Heart left ventricle (tissue), 16 donors: ENCODE results near the gene VEGFB. TPM values are rescaled to one million over a fixed set of nuclear protein-coding genes. Genes with fewer than 3 reads are reported as not detected.

ENCODE experiments used
- ATAC-seq, 4 donors: fragments of 200-7000 bp; cut with Tn5 transposase; one replicate each; pipeline ENCODE4 v1.9.1; 2020 to 2022; ENCODE audit warnings: moderate library complexity in 4 of 4, mild to moderate bottlenecking in 3 of 4, moderate number of reproducible peaks in 1 of 4
- DNase-seq, 5 donors: peaks; one replicate each; pipeline ENCODE4 v3.0.0-alpha.2; 2020
- H3K27ac ChIP-seq, 12 donors: fragments of 200-600 bp; sonication (generic) in 4 of 12; one replicate each; pipeline versions ENCODE4 v1.5.0 to v1.8.0; 2016 to 2022; ENCODE audit warnings: mild to moderate bottlenecking in 2 of 12
- H3K27me3 ChIP-seq, 9 donors: fragments of 200-600 bp; sonication (generic) in 2 of 9; one replicate each; pipeline versions ENCODE4 v1.5.1 to v1.8.0; 2016 to 2022; ENCODE audit warnings: mild to moderate bottlenecking in 3 of 9
- H3K36me3 ChIP-seq, 9 donors: fragments of 200-600 bp; sonication (generic) in 2 of 9; one replicate each; pipeline versions ENCODE4 v1.5.0 to v1.8.0; 2018 to 2022; ENCODE audit warnings: mild to moderate bottlenecking in 2 of 9
- H3K4me1 ChIP-seq, 12 donors: fragments of 200-600 bp; sonication (generic) in 4 of 12; one replicate each; pipeline versions ENCODE4 v1.5.0 to v1.8.0; 2016 to 2022; ENCODE audit warnings: mild to moderate bottlenecking in 3 of 12
- H3K4me3 ChIP-seq, 12 donors: fragments of 200-600 bp; sonication (generic) in 4 of 12; one replicate each; pipeline versions ENCODE4 v1.5.0 to v1.8.0; 2017 to 2022; ENCODE audit warnings: mild to moderate bottlenecking in 9 of 12, moderate library complexity in 4 of 12
- H3K9me3 ChIP-seq, 12 donors: fragments of 200-600 bp; sonication (generic) in 4 of 12; one replicate each; pipeline versions ENCODE4 v1.5.0 to v1.8.0; 2016 to 2022; ENCODE audit warnings: mild to moderate bottlenecking in 1 of 12
- POLR2A ChIP-seq, 2 donors: fragments of 450-650 bp; IDR thresholded peaks; one replicate each; pipeline ENCODE4 v1.6.1; 2017; ENCODE audit warnings: antibody characterized with exemption in 2 of 2, mild to moderate bottlenecking in 2 of 2, moderate library complexity in 2 of 2
- WGBS, 4 donors: extraction: QIAGEN DNeasy Blood & Tissue Kit in 2 of 4; methylation state at CpG; one replicate each; pipeline versions ENCODE4 v1.1.5 to v1.1.7; 2013 to 2018; 5-methylcytosine and 5-hydroxymethylcytosine counted together
- intact Hi-C, 10 donors: fragments of 100-400 bp; cut with DNase I; formaldehyde crosslinking; loops; one replicate each; pipeline versions ENCODE4 v1.11.1 to v1.14.2; 2022
- polyA plus RNA-seq, 2 donors: library from polyadenylated mRNA; stranded (reverse); fragments of 200-250 nt; gene quantifications; one replicate each; pipeline ENCODE4 v1.2.3, GENCODE V29; 2013
- total RNA-seq, 9 donors: library from RNA; depleted of rRNA in 2 of 9; stranded (reverse); fragments of >200 nt in 2 of 9; fragmentation: NEBNext Ultra II Directional in 3 of 9; extraction: Animal tissue kit (Norgen Biotek cat#: 25700) in 3 of 9; gene quantifications; one replicate each; pipeline versions ENCODE4 v1.1.0 to v1.2.4, GENCODE V29; 2016 to 2023
- TF ChIP-seq, protein P1 (sequence below), 12 donors: fragments of 200-600 bp; sonication (generic) in 4 of 12; IDR thresholded peaks; one replicate each; pipeline versions ENCODE4 v1.5.0 to v1.8.0; 2018 to 2022; ENCODE audit warnings: antibody characterized with exemption in 12 of 12, mild to moderate bottlenecking in 5 of 12
- donor health status: ischemic (EF 13 %, LVEDD 7.1; RV severe dilation, severe dysfunction).
- donor health status: healthy with polysubstance abuse.
- donor health status: DM: no; HTN: yes; CAD: no.
- donor health status: DM: no; HTN: no; CAD: no.
- donor health status: ischemic (EF 25% LVEDD 6.9; RV normal size, moderate dysfunction).
- donor health status: ischemic (EF 25% LVEDD 5.7; RV mildly dilated, moderate dysfunction).
- donor health status: healthy.
- donor health status: DM: yes; HTN: yes; CAD: no.
- donor health status: ischemic (EF 35%, LVEDD 5.7; RV mildly dilated, moderate dysfunction).
- donor health status: nonischemic (EF 11% LVEDD 7.7; RV severe dilation, severe dysfunction).
- donor health status: DM: yes; HTN: yes; CAD: no.
- donor health status: PGD.
- donor health status: ischemic (EF 29% LVEDD 5.4; RV normal size, mild dysfunction).
- donor health status: nonischemic (EF 23%, LVEDD 6.1; RV moderate dilation, normal function).

The VEGFB gene
- total and polyA plus RNA-seq, 11 donors: 127 to 332 (median 241) TPM

GRCh38 chr11:64275031-64275800 is 40.8 kb downstream of the VEGFB start:
- intact Hi-C loops: loop anchor here in 1 of 10 donors (2.0 kb wide), 1 partner anchor 22 kb away; no protein-coding TSS in a partner anchor
- 93 to 96% (median 94%) methylated on average over 13 to 15 of the region's 15 CpGs for WGBS, 4 donors
- Histone ChIP-seq H3K4me1 (peaks cover 0 to 25% (median 11%) of the 10 kb centered on the region in 12 donors), H3K27ac (no peak overlapping the region), H3K36me3 (peaks cover 0 to 41% (median 36%) of the 10 kb centered on the region in 9 donors), H3K9me3 (no peaks in the 10 kb centered on the region), H3K4me3 (no peak overlapping the region), H3K27me3 (no peaks in the 10 kb centered on the region)
- ATAC-seq: no peak
- TF ChIP-seq, protein P1, sequence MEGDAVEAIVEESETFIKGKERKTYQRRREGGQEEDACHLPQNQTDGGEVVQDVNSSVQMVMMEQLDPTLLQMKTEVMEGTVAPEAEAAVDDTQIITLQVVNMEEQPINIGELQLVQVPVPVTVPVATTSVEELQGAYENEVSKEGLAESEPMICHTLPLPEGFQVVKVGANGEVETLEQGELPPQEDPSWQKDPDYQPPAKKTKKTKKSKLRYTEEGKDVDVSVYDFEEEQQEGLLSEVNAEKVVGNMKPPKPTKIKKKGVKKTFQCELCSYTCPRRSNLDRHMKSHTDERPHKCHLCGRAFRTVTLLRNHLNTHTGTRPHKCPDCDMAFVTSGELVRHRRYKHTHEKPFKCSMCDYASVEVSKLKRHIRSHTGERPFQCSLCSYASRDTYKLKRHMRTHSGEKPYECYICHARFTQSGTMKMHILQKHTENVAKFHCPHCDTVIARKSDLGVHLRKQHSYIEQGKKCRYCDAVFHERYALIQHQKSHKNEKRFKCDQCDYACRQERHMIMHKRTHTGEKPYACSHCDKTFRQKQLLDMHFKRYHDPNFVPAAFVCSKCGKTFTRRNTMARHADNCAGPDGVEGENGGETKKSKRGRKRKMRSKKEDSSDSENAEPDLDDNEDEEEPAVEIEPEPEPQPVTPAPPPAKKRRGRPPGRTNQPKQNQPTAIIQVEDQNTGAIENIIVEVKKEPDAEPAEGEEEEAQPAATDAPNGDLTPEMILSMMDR (IDR thresholded peaks at IDR 0.05): no peak
- no peak for TF ChIP-seq POLR2A (IDR thresholded peaks at IDR 0.05)
- peak in 1 of 5 donors; percentile 37 for DNase-seq

DNA sequence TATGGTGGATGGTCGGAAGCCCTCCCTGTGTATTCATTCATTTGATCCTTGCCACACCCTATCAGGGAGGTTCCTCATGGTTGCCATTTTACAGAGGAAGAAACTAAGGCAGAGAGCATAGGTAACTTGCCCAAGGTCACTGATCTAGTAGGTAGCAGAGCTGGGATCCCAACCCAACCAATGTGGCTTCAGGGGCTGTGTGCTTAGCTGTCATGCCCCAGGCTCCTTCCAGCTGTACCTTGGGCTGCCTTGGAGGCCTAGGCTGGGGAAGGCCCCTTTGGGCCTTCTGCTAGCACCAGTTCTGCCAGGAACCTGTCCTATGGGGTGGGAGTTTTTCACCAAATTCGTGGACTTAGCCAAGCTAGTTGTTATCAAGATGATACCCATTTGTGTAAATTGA is 41.5 kb downstream of the VEGFB start:
- intact Hi-C loops: loop anchor here in 1 of 10 donors (2.0 kb wide), 1 partner anchor 21 kb away; no protein-coding TSS in a partner anchor
- peaks cover 0 to 43% (median 36%) of the 10 kb centered on the region in 9 donors for H3K36me3 ChIP-seq

GRCh38 chr11:64276653-64277431 is 42.5 kb downstream of the VEGFB start:
- Histone ChIP-seq H3K27me3 (no peaks in the 10 kb centered on the region), H3K4me3 (no peak overlapping the region), H3K9me3 (no peaks in the 10 kb centered on the region), H3K36me3 (peaks cover 0 to 52% (median 36%) of the 10 kb centered on the region in 9 donors), H3K27ac (no peak overlapping the region), H3K4me1 (peaks cover 0 to 29% (median 12%) of the 10 kb centered on the region in 12 donors)
- no peak for ATAC-seq
- TF ChIP-seq, protein P1 (IDR thresholded peaks at IDR 0.05): no peak
- no peak for TF ChIP-seq POLR2A (IDR thresholded peaks at IDR 0.05)
- WGBS, 4 donors: 77 to 86% (median 80%) methylated on average over 16 to 17 of the region's 17 CpGs
- DNase-seq: no peak
- intact Hi-C loops: no loop called here

More for the DNA sequence above, 41.5 kb downstream of the VEGFB start:
- ATAC-seq (no peak), DNase-seq (no peak)
- TF ChIP-seq, protein P1 (IDR thresholded peaks at IDR 0.05): no peak
- no peak for TF ChIP-seq POLR2A (IDR thresholded peaks at IDR 0.05)
- H3K9me3 ChIP-seq: no peaks in the 10 kb centered on the region
- 87 to 96% (median 89%) methylated on average over 2 of the region's 2 CpGs for WGBS, 4 donors
- H3K4me1 ChIP-seq: peaks cover 0 to 25% (median 11%) of the 10 kb centered on the region in 12 donors
- H3K27me3 ChIP-seq: no peaks in the 10 kb centered on the region
- H3K27ac ChIP-seq: no peak overlapping the region
- H3K4me3 ChIP-seq: no peak overlapping the region
